Measurements from ENCODE around the gene COPA. TPM values are rescaled to one million over a fixed set of nuclear protein-coding genes. Genes with fewer than 3 reads are reported as not detected.

COPA gene
- total RNA-seq, 1 experiment from 2014 or later: 118 TPM

DNA sequence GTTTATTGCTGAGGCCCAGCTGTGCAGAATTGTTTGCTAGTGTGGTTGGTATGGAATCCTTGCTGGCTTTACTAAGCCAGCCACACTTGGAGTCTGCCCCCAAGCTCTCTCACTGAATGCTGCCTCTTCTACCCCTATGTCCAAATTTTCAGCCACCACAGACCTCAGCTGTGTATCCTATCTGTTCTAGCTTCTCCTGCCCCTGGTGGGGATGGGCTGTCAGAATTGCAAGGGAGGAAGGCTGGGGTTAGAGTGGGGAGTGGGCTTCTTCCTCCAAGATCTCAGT lies 28.2 kb upstream of the COPA start:
- DNase-seq (ENCODE audit: low read depth, low spot score) (no peak), ATAC-seq (no peak)
- ChIA-PET POLR2A (interaction anchor here (0.6 to 0.7 kb wide), 2 partner anchors 28 to 1700 kb away, joined by 3 read pairs; no protein-coding TSS in a partner anchor), CTCF (no interaction called here)
- no peak for TF ChIP-seq TCF7L2 (IDR thresholded peaks at IDR 0.05; ENCODE audit: low read depth, low read length)
- no peak for TF ChIP-seq SIN3A (IDR thresholded peaks at IDR 0.05; ENCODE audit: borderline replicate concordance, insufficient read depth, low read depth, low read length)
- no peak for TF ChIP-seq POLR2AphosphoS5 (IDR thresholded peaks at IDR 0.05; ENCODE audit: low read depth, low read length)
- TF ChIP-seq CTCF (IDR thresholded peaks at IDR 0.05): no peak
- TF ChIP-seq, protein P1, sequence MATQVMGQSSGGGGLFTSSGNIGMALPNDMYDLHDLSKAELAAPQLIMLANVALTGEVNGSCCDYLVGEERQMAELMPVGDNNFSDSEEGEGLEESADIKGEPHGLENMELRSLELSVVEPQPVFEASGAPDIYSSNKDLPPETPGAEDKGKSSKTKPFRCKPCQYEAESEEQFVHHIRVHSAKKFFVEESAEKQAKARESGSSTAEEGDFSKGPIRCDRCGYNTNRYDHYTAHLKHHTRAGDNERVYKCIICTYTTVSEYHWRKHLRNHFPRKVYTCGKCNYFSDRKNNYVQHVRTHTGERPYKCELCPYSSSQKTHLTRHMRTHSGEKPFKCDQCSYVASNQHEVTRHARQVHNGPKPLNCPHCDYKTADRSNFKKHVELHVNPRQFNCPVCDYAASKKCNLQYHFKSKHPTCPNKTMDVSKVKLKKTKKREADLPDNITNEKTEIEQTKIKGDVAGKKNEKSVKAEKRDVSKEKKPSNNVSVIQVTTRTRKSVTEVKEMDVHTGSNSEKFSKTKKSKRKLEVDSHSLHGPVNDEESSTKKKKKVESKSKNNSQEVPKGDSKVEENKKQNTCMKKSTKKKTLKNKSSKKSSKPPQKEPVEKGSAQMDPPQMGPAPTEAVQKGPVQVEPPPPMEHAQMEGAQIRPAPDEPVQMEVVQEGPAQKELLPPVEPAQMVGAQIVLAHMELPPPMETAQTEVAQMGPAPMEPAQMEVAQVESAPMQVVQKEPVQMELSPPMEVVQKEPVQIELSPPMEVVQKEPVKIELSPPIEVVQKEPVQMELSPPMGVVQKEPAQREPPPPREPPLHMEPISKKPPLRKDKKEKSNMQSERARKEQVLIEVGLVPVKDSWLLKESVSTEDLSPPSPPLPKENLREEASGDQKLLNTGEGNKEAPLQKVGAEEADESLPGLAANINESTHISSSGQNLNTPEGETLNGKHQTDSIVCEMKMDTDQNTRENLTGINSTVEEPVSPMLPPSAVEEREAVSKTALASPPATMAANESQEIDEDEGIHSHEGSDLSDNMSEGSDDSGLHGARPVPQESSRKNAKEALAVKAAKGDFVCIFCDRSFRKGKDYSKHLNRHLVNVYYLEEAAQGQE (IDR thresholded peaks at IDR 0.05; ENCODE audit: insufficient read depth in 1 of 2, low read depth in 2 of 2, low read length in 1 of 2): no peak
- Histone ChIP-seq H3K9me3 (ENCODE audit: control insufficient read depth, insufficient read depth, low read depth, low read length) (no peaks in the 10 kb centered on the region), H3K4me1 (ENCODE audit: control insufficient read depth, insufficient read depth, low read length) (no peaks in the 10 kb centered on the region), H3K27me3 (ENCODE audit: control insufficient read depth, insufficient read depth, low read length) (no peaks in the 10 kb centered on the region), H3K27ac (ENCODE audit: low read length) (no peak overlapping the region), H3K36me3 (ENCODE audit: control insufficient read depth, insufficient read depth, low read length) (no peaks in the 10 kb centered on the region), H3K4me3 (ENCODE audit: low read depth in 2 of 2, low read length in 2 of 2) (no peak overlapping the region)
- no TSS peak for BruUV-seq (replicated peaks)
- intact Hi-C loops (cut with micrococcal nuclease; ENCODE audit: unreplicated experiment): no loop called here
- in situ Hi-C loops (cut with HindIII; ENCODE audit: low pct_unique_long_range_greater_than_20kb, low sequenced_read_pairs): no loop called here

GRCh38 chr1:160370561-160371345 lies 27.7 kb upstream of the COPA start:
- Histone ChIP-seq H3K4me1 (ENCODE audit: control insufficient read depth, insufficient read depth, low read length) (no peaks in the 10 kb centered on the region), H3K4me3 (ENCODE audit: low read depth in 2 of 2, low read length in 2 of 2) (no peak overlapping the region), H3K27ac (ENCODE audit: low read length) (no peak overlapping the region), H3K27me3 (ENCODE audit: control insufficient read depth, insufficient read depth, low read length) (no peaks in the 10 kb centered on the region), H3K36me3 (ENCODE audit: control insufficient read depth, insufficient read depth, low read length) (no peaks in the 10 kb centered on the region), H3K9me3 (ENCODE audit: control insufficient read depth, insufficient read depth, low read depth, low read length) (no peaks in the 10 kb centered on the region)
- CTCF ChIA-PET: no interaction called here
- in situ Hi-C loops (cut with HindIII; ENCODE audit: low pct_unique_long_range_greater_than_20kb, low sequenced_read_pairs) (no loop called here), intact Hi-C loops (cut with micrococcal nuclease; ENCODE audit: unreplicated experiment) (no loop called here)
- POLR2A ChIA-PET: interaction anchor here (0.6 to 0.7 kb wide), 2 partner anchors 28 to 1700 kb away, joined by 3 read pairs; no protein-coding TSS in a partner anchor
- TF ChIP-seq, protein P1 (IDR thresholded peaks at IDR 0.05; ENCODE audit: insufficient read depth in 1 of 2, low read depth in 2 of 2, low read length in 1 of 2): no peak
- TF ChIP-seq SIN3A (IDR thresholded peaks at IDR 0.05; ENCODE audit: borderline replicate concordance, insufficient read depth, low read depth, low read length) (no peak), POLR2AphosphoS5 (IDR thresholded peaks at IDR 0.05; ENCODE audit: low read depth, low read length) (no peak), CTCF (IDR thresholded peaks at IDR 0.05) (no peak), TCF7L2 (IDR thresholded peaks at IDR 0.05; ENCODE audit: low read depth, low read length) (no peak)
- DNase-seq (ENCODE audit: low read depth, low spot score) (no peak), ATAC-seq (no peak)
- no TSS peak for BruUV-seq (replicated peaks)

Measured in Panc1 (cell line).